ENCODE data around the gene SMARCB1.

SMARCB1 gene

GRCh38 chr22:23745791-23746190 is 41.0 kb upstream of the SMARCB1 start:
- no peak for DNase-seq (ENCODE audit: low read depth)
- TF ChIP-seq POLR2A (IDR thresholded peaks at IDR 0.05; ENCODE audit: extremely low read depth, insufficient read length) (no peak), MAX (IDR thresholded peaks at IDR 0.05; ENCODE audit: low read depth, low read length) (no peak), MYC (IDR thresholded peaks at IDR 0.05; ENCODE audit: low read depth, low read length) (no peak), CTCF (IDR thresholded peaks at IDR 0.05; ENCODE audit: low read depth, low read length) (no peak)
- H3K4me3 ChIP-seq (ENCODE audit: low read depth, low read length) = no peak overlapping the region

- peak overlapping the region; percentile 90 for H3K4me3 ChIP-seq (ENCODE audit: low read depth, low read length)
- DNase-seq (ENCODE audit: low read depth) = peak; percentile 64
- TF ChIP-seq MYC (IDR thresholded peaks at IDR 0.05; ENCODE audit: low read depth, low read length) (no peak), CTCF (IDR thresholded peaks at IDR 0.05; ENCODE audit: low read depth, low read length) (no peak), MAX (IDR thresholded peaks at IDR 0.05; ENCODE audit: low read depth, low read length) (no peak)
Measured at GRCh38 chr22:23749841-23750301, 36.9 kb upstream of the SMARCB1 start.

GRCh38 chr22:23750367-23750713 is 36.4 kb upstream of the SMARCB1 start:
- DNase-seq (ENCODE audit: low read depth) = no peak
- H3K4me3 ChIP-seq (ENCODE audit: low read depth, low read length) = peak overlapping the region; percentile 90
- no peak for TF ChIP-seq CTCF (IDR thresholded peaks at IDR 0.05; ENCODE audit: low read depth, low read length)
- no peak for TF ChIP-seq MAX (IDR thresholded peaks at IDR 0.05; ENCODE audit: low read depth, low read length)
- no peak for TF ChIP-seq POLR2A (IDR thresholded peaks at IDR 0.05; ENCODE audit: extremely low read depth, insufficient read length)
- no peak for TF ChIP-seq MYC (IDR thresholded peaks at IDR 0.05; ENCODE audit: low read depth, low read length)

- peak within 1 kb of the TSS; percentile 90 for H3K4me3 ChIP-seq (ENCODE audit: low read depth, low read length)
- peak; percentile 88 for DNase-seq (ENCODE audit: low read depth)
- TF ChIP-seq POLR2A (IDR thresholded peaks at IDR 0.05; ENCODE audit: extremely low read depth, insufficient read length) (peak; percentile 37), CTCF (IDR thresholded peaks at IDR 0.05; ENCODE audit: low read depth, low read length) (peak; percentile 25), MYC (IDR thresholded peaks at IDR 0.05; ENCODE audit: low read depth, low read length) (no peak; the same call in 1 of the 2 replicates), MAX (IDR thresholded peaks at IDR 0.05; ENCODE audit: low read depth, low read length) (no peak)
Measured at GRCh38 chr22:23750714-23751440, 35.9 kb upstream of the SMARCB1 start, which contains the start of gene ZNF70. Gene ZNF70, minus strand, starts transcription at chr22:23751112. Its CDS starts 5,972 bp downstream, at chr22:23745140.

GRCh38 chr22:23751441-23751996 is 35.2 kb upstream of the SMARCB1 start:
- TF ChIP-seq MYC (IDR thresholded peaks at IDR 0.05; ENCODE audit: low read depth, low read length) = no peak
- TF ChIP-seq MAX (IDR thresholded peaks at IDR 0.05; ENCODE audit: low read depth, low read length) = no peak
- TF ChIP-seq CTCF (IDR thresholded peaks at IDR 0.05; ENCODE audit: low read depth, low read length) = no peak
- TF ChIP-seq POLR2A (IDR thresholded peaks at IDR 0.05; ENCODE audit: extremely low read depth, insufficient read length) = no peak
- peak overlapping the region; percentile 64 for H3K4me3 ChIP-seq (ENCODE audit: low read depth, low read length)
- peak; percentile 31 for DNase-seq (ENCODE audit: low read depth)
